Measurements from ENCODE around the gene FBXO21. TPM values are rescaled to one million over a fixed set of nuclear protein-coding genes. Genes with fewer than 3 reads are reported as not detected.

The FBXO21 gene
- total RNA-seq, 1 donor from 2014 or later: 69.3 TPM

DNA sequence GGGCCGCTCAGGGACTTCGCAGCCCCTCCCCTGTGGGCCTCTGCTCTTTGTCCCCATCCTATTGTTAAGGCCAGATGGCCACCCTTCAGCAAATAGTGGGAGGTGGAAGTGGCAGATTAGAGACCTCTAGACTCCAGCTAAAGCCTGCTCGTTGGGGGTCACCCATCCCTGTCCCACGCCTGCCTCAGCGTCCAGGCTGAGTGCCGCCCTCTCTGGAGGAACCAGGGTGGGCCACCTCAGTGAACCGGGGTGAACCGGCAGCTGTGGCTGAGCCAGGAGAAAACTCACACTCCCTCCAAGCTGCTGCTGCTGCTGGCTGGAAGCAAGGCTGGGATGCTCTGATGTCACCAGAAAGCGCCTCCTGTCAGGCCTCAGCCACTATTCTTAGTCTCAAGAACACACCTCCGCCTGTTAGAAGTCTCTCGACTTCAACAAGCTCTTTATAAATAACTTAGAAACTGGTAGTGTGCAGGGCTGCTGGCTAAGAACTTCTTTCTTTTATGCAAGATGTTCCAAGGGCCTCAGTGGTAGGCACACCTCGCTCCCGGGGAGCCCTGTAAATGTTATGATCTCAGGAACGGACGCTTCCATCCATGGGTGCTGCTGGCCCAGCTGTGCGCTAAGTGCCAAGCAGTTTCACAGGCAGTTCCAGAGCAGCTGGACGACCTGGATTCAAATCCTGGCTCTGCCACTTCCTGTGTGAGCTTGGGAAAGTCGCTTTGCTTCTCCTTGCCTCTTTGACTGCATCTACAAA lies 71.3 kb downstream of the FBXO21 start:
- H2AFZ ChIP-seq (replicated peaks): no peak overlapping the region
- DNase-seq (ENCODE audit: low spot score): peak; percentile 89

GRCh38 chr12:117114784-117115183 lies 75.5 kb downstream of the FBXO21 start:
- H4K20me1 ChIP-seq (ENCODE audit: low read depth): peaks cover 12% of the 10 kb centered on the region
- no peak overlapping the region for H3K4me2 ChIP-seq
- Mint-ChIP-seq H3K27me3 (ENCODE audit: insufficient read depth, low read depth) (peaks cover 3% of the 10 kb centered on the region), H3K4me3 (no peak overlapping the region), H3K27ac (no peak overlapping the region), H3K4me1 (peaks cover 24% of the 10 kb centered on the region), H3K36me3 (no peaks in the 10 kb centered on the region), H3K9me3 (no peaks in the 10 kb centered on the region)
- peaks cover 18% of the 10 kb centered on the region for H3F3A ChIP-seq (ENCODE audit: low read depth)
- no peaks in the 10 kb centered on the region for H3K79me2 ChIP-seq (ENCODE audit: low read depth)
- no peak overlapping the region for H3K4me3 ChIP-seq
- H3K9ac ChIP-seq: no peak overlapping the region
- no peaks in the 10 kb centered on the region for H3K27me3 ChIP-seq
- no peaks in the 10 kb centered on the region for H3K9me3 ChIP-seq (ENCODE audit: low read depth)
- no peak for TF ChIP-seq EZH2 (IDR thresholded peaks at IDR 0.05)
- TF ChIP-seq, protein P1, sequence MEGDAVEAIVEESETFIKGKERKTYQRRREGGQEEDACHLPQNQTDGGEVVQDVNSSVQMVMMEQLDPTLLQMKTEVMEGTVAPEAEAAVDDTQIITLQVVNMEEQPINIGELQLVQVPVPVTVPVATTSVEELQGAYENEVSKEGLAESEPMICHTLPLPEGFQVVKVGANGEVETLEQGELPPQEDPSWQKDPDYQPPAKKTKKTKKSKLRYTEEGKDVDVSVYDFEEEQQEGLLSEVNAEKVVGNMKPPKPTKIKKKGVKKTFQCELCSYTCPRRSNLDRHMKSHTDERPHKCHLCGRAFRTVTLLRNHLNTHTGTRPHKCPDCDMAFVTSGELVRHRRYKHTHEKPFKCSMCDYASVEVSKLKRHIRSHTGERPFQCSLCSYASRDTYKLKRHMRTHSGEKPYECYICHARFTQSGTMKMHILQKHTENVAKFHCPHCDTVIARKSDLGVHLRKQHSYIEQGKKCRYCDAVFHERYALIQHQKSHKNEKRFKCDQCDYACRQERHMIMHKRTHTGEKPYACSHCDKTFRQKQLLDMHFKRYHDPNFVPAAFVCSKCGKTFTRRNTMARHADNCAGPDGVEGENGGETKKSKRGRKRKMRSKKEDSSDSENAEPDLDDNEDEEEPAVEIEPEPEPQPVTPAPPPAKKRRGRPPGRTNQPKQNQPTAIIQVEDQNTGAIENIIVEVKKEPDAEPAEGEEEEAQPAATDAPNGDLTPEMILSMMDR (IDR thresholded peaks at IDR 0.05): no peak
- no peak for TF ChIP-seq EZH2phosphoT487 (IDR thresholded peaks at IDR 0.05)
- no peak for DNase-seq (ENCODE audit: low spot score)
- H3K27ac ChIP-seq: no peak overlapping the region
- H3K36me3 ChIP-seq: no peaks in the 10 kb centered on the region
- H3K4me1 ChIP-seq: peaks cover 29% of the 10 kb centered on the region
- H2AFZ ChIP-seq (replicated peaks): no peak overlapping the region

More for the DNA sequence above, 71.3 kb downstream of the FBXO21 start:
- H4K20me1 ChIP-seq (ENCODE audit: low read depth): peaks cover 12% of the 10 kb centered on the region
- no peak overlapping the region for H3K4me3 ChIP-seq
- Mint-ChIP-seq H3K9me3 (no peaks in the 10 kb centered on the region), H3K27ac (no peak overlapping the region), H3K4me1 (peaks cover 24% of the 10 kb centered on the region), H3K27me3 (ENCODE audit: insufficient read depth, low read depth) (peaks cover 3% of the 10 kb centered on the region), H3K36me3 (no peaks in the 10 kb centered on the region), H3K4me3 (no peak overlapping the region)
- H3K4me1 ChIP-seq: peaks cover 16% of the 10 kb centered on the region
- H3K27ac ChIP-seq: peak overlapping the region; percentile 64
- no peak overlapping the region for H3K9ac ChIP-seq
- H3K9me3 ChIP-seq (ENCODE audit: low read depth): no peaks in the 10 kb centered on the region
- H3K79me2 ChIP-seq (ENCODE audit: low read depth): no peaks in the 10 kb centered on the region
- no peaks in the 10 kb centered on the region for H3K36me3 ChIP-seq
- no peaks in the 10 kb centered on the region for H3K27me3 ChIP-seq
- peak overlapping the region; percentile 66 for H3K4me2 ChIP-seq
- TF ChIP-seq EZH2phosphoT487 (IDR thresholded peaks at IDR 0.05) (no peak), EZH2 (IDR thresholded peaks at IDR 0.05) (no peak)
- TF ChIP-seq, protein P1 (IDR thresholded peaks at IDR 0.05): peak; percentile 24
- peaks cover 21% of the 10 kb centered on the region for H3F3A ChIP-seq (ENCODE audit: low read depth)

GRCh38 chr12:117113231-117113630 lies 77.0 kb downstream of the FBXO21 start:
- TF ChIP-seq EZH2 (IDR thresholded peaks at IDR 0.05) (no peak), EZH2phosphoT487 (IDR thresholded peaks at IDR 0.05) (no peak)
- TF ChIP-seq, protein P1 (IDR thresholded peaks at IDR 0.05): no peak
- H3K4me1 Mint-ChIP-seq: peaks cover 8% of the 10 kb centered on the region
- H3K9ac ChIP-seq: no peak overlapping the region
- no peak overlapping the region for H3K4me3 Mint-ChIP-seq
- no peaks in the 10 kb centered on the region for H3K36me3 ChIP-seq
- H3F3A ChIP-seq (ENCODE audit: low read depth): peaks cover 3% of the 10 kb centered on the region
- no peak for DNase-seq (ENCODE audit: low spot score)
- peaks cover 15% of the 10 kb centered on the region for H3K4me1 ChIP-seq
- no peak overlapping the region for H3K4me3 ChIP-seq
- no peaks in the 10 kb centered on the region for H3K27me3 ChIP-seq
- no peaks in the 10 kb centered on the region for H3K9me3 ChIP-seq (ENCODE audit: low read depth)
- no peaks in the 10 kb centered on the region for H3K36me3 Mint-ChIP-seq
- peaks cover 3% of the 10 kb centered on the region for H3K27me3 Mint-ChIP-seq (ENCODE audit: insufficient read depth, low read depth)
- no peak overlapping the region for H3K4me2 ChIP-seq
- no peak overlapping the region for H2AFZ ChIP-seq (replicated peaks)
- no peak overlapping the region for H3K27ac Mint-ChIP-seq
- H4K20me1 ChIP-seq (ENCODE audit: low read depth): no peaks in the 10 kb centered on the region
- no peaks in the 10 kb centered on the region for H3K9me3 Mint-ChIP-seq
- no peak overlapping the region for H3K27ac ChIP-seq
- H3K79me2 ChIP-seq (ENCODE audit: low read depth): no peaks in the 10 kb centered on the region

All from neural progenitor cell (in vitro differentiated cells).